Vagina (tissue), 2 donors: ENCODE results near the gene HNMT.
"Not testable (repeated sequence)": the region's sequence is repeated elsewhere in the genome, so short reads cannot be mapped to it uniquely, and the experiment has no call there.

ENCODE experiments used
- POLR2A ChIP-seq, 2 donors: fragments of 450-650 bp; IDR thresholded peaks; one replicate each; pipeline ENCODE4 v1.6.1; 2017; ENCODE audit warnings: antibody characterized with exemption in 2 of 2, mild to moderate bottlenecking in 2 of 2, moderate library complexity in 2 of 2
- POLR2AphosphoS5 ChIP-seq, 2 donors: sonication (generic); formaldehyde crosslinking; IDR thresholded peaks; one replicate each; pipeline ENCODE4 v1.9.0; 2017; ENCODE audit warnings: antibody characterized with exemption in 2 of 2, mild to moderate bottlenecking in 2 of 2, low read depth in 1 of 2; ENCODE audit not compliant: insufficient read depth in 1 of 2
- TF ChIP-seq, protein P1 (sequence below), 3 experiments: fragments of 450-650 bp in 2 of 3; fragments of 200-600 bp in 1 of 3; sonication (generic) in 1 of 3; IDR thresholded peaks; one replicate each; pipeline ENCODE4 v1.5.1; 2017 to 2019; ENCODE audit warnings: antibody characterized with exemption in 3 of 3, mild to moderate bottlenecking in 2 of 3, moderate library complexity in 2 of 3

GRCh38 chr2:137995368-137995767 lies 31.1 kb downstream of the HNMT start:
- TF ChIP-seq, protein P1, sequence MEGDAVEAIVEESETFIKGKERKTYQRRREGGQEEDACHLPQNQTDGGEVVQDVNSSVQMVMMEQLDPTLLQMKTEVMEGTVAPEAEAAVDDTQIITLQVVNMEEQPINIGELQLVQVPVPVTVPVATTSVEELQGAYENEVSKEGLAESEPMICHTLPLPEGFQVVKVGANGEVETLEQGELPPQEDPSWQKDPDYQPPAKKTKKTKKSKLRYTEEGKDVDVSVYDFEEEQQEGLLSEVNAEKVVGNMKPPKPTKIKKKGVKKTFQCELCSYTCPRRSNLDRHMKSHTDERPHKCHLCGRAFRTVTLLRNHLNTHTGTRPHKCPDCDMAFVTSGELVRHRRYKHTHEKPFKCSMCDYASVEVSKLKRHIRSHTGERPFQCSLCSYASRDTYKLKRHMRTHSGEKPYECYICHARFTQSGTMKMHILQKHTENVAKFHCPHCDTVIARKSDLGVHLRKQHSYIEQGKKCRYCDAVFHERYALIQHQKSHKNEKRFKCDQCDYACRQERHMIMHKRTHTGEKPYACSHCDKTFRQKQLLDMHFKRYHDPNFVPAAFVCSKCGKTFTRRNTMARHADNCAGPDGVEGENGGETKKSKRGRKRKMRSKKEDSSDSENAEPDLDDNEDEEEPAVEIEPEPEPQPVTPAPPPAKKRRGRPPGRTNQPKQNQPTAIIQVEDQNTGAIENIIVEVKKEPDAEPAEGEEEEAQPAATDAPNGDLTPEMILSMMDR (IDR thresholded peaks at IDR 0.05) = not testable (repeated sequence)
- TF ChIP-seq POLR2AphosphoS5 (IDR thresholded peaks at IDR 0.05; ENCODE audit: insufficient read depth in 1 of 2, low read depth in 1 of 2); POLR2A (IDR thresholded peaks at IDR 0.05): not testable (repeated sequence)
